Liver (tissue), 9 donors: ENCODE results near the gene SLC6A12. TPM values are rescaled to one million over a fixed set of nuclear protein-coding genes. Genes with fewer than 3 reads are reported as not detected.

Experiments used
- DNase-seq: peaks from one replicate; pipeline ENCODE4 v3.0.0-alpha.2; 2017; ENCODE audit warnings: low spot score
- H3K27ac ChIP-seq, 2 donors: one replicate each; pipeline ENCODE4 v1.7.0; 2013; ENCODE audit warnings: inconsistent platforms in 2 of 2, low read length in 2 of 2, control low read depth in 1 of 2, low read depth in 1 of 2, mild to moderate bottlenecking in 1 of 2
- H3K27me3 ChIP-seq, 4 donors: one replicate each; pipeline versions ENCODE4 v1.6.1 to v1.7.0; 2013; ENCODE audit warnings: low read length in 3 of 4, inconsistent platforms in 1 of 4, mild to moderate bottlenecking in 1 of 4, moderate library complexity in 1 of 4; ENCODE audit not compliant: control insufficient read depth in 4 of 4, insufficient read depth in 4 of 4
- H3K36me3 ChIP-seq, 4 donors: one replicate each; pipeline versions ENCODE4 v1.6.1 to v1.7.0; 2013; ENCODE audit warnings: low read length in 3 of 4, mild to moderate bottlenecking in 3 of 4, low read depth in 1 of 4, moderate library complexity in 1 of 4; ENCODE audit not compliant: control insufficient read depth in 4 of 4, insufficient read depth in 3 of 4
- H3K4me1 ChIP-seq, 4 donors: one replicate each; pipeline versions ENCODE4 v1.6.1 to v1.7.0; 2013; ENCODE audit warnings: low read length in 3 of 4, mild to moderate bottlenecking in 3 of 4, moderate library complexity in 1 of 4; ENCODE audit not compliant: control insufficient read depth in 4 of 4, insufficient read depth in 4 of 4
- H3K4me3 ChIP-seq, 3 donors: one replicate each; pipeline versions ENCODE4 v1.6.1 to v1.7.0; 2013; ENCODE audit warnings: low read length in 3 of 3, control low read depth in 1 of 3, low read depth in 1 of 3, mild to moderate bottlenecking in 1 of 3
- H3K9ac ChIP-seq, 2 donors: one replicate each; pipeline ENCODE4 v1.7.0; 2013; ENCODE audit warnings: low read length in 2 of 2, mild to moderate bottlenecking in 2 of 2, moderate library complexity in 2 of 2, control low read depth in 1 of 2, low read depth in 1 of 2
- H3K9me3 ChIP-seq, 4 donors: one replicate each; pipeline versions ENCODE4 v1.6.1 to v1.7.0; 2013; ENCODE audit warnings: low read length in 3 of 4; ENCODE audit not compliant: control insufficient read depth in 4 of 4
- ATF3 ChIP-seq: IDR thresholded peaks from 2 replicates; pipeline ENCODE4 v1.6.1; 2016; ENCODE audit warnings: antibody characterized with exemption
- EGR1 ChIP-seq, 2 donors: IDR thresholded peaks; 2 replicates each; pipeline ENCODE4 v1.6.1; 2016 to 2018; ENCODE audit warnings: antibody characterized with exemption in 2 of 2, low read depth in 2 of 2
- FOXA1 ChIP-seq: IDR thresholded peaks from 2 replicates; pipeline ENCODE4 v1.6.1; 2016; ENCODE audit warnings: antibody characterized with exemption
- FOXA2 ChIP-seq: IDR thresholded peaks from 2 replicates; pipeline ENCODE4 v1.6.1; 2016; ENCODE audit warnings: antibody characterized with exemption
- GABPA ChIP-seq, 2 donors: IDR thresholded peaks in 1 of 2; conservative IDR thresholded peaks in 1 of 2; 2 replicates each; pipeline ENCODE4 v1.6.1; 2016; ENCODE audit warnings: antibody characterized with exemption in 2 of 2, mild to moderate bottlenecking in 1 of 2, moderate library complexity in 1 of 2
- HNF4A ChIP-seq, 2 donors: conservative IDR thresholded peaks; 2 replicates each; pipeline ENCODE4 v1.6.1; 2016; ENCODE audit warnings: antibody characterized with exemption in 2 of 2, mild to moderate bottlenecking in 2 of 2
- HNF4G ChIP-seq: IDR thresholded peaks from 2 replicates; pipeline ENCODE4 v1.6.1; 2016; ENCODE audit warnings: antibody characterized with exemption
- JUND ChIP-seq, 2 donors: IDR thresholded peaks; 2 replicates each; pipeline ENCODE4 v1.6.1; 2016; ENCODE audit warnings: antibody characterized with exemption in 2 of 2
- NR2F2 ChIP-seq: IDR thresholded peaks from 2 replicates; pipeline ENCODE4 v1.6.1; 2016; ENCODE audit warnings: antibody characterized with exemption
- RAD21 ChIP-seq, 2 donors: IDR thresholded peaks; 2 replicates each; pipeline ENCODE4 v1.6.1; 2016; ENCODE audit warnings: antibody characterized with exemption in 2 of 2, mild to moderate bottlenecking in 2 of 2
- RXRA ChIP-seq, 2 donors: IDR thresholded peaks; 2 replicates each; pipeline ENCODE4 v1.6.1; 2017 to 2018; ENCODE audit warnings: antibody characterized with exemption in 2 of 2, mild to moderate bottlenecking in 1 of 2
- SP1 ChIP-seq: IDR thresholded peaks from 2 replicates; pipeline ENCODE4 v1.6.1; 2018; ENCODE audit warnings: antibody characterized with exemption, mild to moderate bottlenecking
- TAF1 ChIP-seq: conservative IDR thresholded peaks from 2 replicates; pipeline ENCODE4 v1.6.1; 2016; ENCODE audit warnings: antibody characterized with exemption, mild to moderate bottlenecking
- YY1 ChIP-seq: IDR thresholded peaks from 2 replicates; pipeline ENCODE4 v1.6.1; 2016; ENCODE audit warnings: antibody characterized with exemption, mild to moderate bottlenecking
- WGBS: extraction: QIAGEN DNeasy Blood & Tissue Kit; methylation state at CpG from one replicate; pipeline ENCODE4 v1.1.7; 2013; 5-methylcytosine and 5-hydroxymethylcytosine counted together
- polyA plus RNA-seq, 2 donors: library from polyadenylated mRNA; stranded (reverse) in 1 of 2; unstranded in 1 of 2; fragments of 200-250 nt in 1 of 2; fragments of >200 nt in 1 of 2; fragmentation: Nextera tagmentation in 1 of 2; extraction: Ambion mirVana in 1 of 2; gene quantifications; one replicate each; pipeline versions ENCODE4 v1.2.1 to v1.2.3, GENCODE V29; 2013 to 2015
- total RNA-seq, 2 donors: library from RNA; depleted of rRNA; stranded (reverse); fragments of >200 nt; gene quantifications; one replicate each; pipeline ENCODE4 v1.2.3, GENCODE V29; 2014
- TF ChIP-seq, protein P1 (sequence below): IDR thresholded peaks from 2 replicates; pipeline ENCODE4 v1.6.1; 2016; ENCODE audit warnings: antibody characterized with exemption
- TF ChIP-seq, protein P2 (sequence below): IDR thresholded peaks from 2 replicates; pipeline ENCODE4 v1.6.1; 2016; ENCODE audit warnings: antibody characterized with exemption
- TF ChIP-seq, protein P3 (sequence below): fragments of 150-350 bp; IDR thresholded peaks from 2 replicates; pipeline ENCODE4 v1.5.1; 2017; ENCODE audit warnings: improper control_type of control experiment, low read depth, low read length; ENCODE audit not compliant: missing input control
- TF ChIP-seq, protein P4 (sequence below): IDR thresholded peaks from 2 replicates; pipeline ENCODE4 v1.6.1; 2016; ENCODE audit warnings: antibody characterized with exemption, mild to moderate bottlenecking
- donor health status: healthy.
- donor health status: healthy.
- donor health status: healthy.
- donor health status: healthy.
- donor health status: healthy.

The SLC6A12 gene
- total and polyA plus RNA-seq, 4 donors = 18.2 to 30.3 (median 23.2) TPM

GRCh38 chr12:227286-227915 lies 13.4 kb upstream of the SLC6A12 start (continued):
- no peak for TF ChIP-seq HNF4G
- TF ChIP-seq, protein P1, sequence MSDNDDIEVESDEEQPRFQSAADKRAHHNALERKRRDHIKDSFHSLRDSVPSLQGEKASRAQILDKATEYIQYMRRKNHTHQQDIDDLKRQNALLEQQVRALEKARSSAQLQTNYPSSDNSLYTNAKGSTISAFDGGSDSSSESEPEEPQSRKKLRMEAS = no peak
- TF ChIP-seq SP1 = no peak
- TF ChIP-seq RXRA (IDR thresholded peaks at IDR 0.05) = no peak

DNA sequence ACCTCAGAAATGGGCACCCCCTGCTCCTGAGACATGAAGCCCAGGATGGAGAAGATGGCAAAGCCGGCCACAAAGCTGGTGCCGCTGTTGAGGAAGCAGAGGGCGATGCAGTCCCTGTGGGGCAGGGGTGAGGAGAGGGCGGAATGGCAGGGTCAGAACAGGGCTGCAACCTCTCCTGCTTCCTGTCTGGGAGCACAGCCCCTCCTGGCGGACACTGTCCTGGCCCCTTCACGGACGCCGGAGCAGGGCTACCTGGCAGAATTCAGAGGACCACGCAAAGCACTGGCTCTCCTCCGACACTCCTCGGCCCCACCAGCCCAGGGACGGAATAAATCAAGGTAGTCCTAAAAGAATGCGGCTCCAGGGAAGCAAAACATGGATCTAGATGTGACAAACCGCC lies 12.4 kb upstream of the SLC6A12 start:
- Histone ChIP-seq H3K27me3 (no peaks in the 10 kb centered on the region), H3K9ac (no peak overlapping the region), H3K27ac (no peak overlapping the region), H3K36me3 (peaks cover 0 to 50% (median 35%) of the 10 kb centered on the region in 4 donors), H3K9me3 (no peaks in the 10 kb centered on the region), H3K4me3 (no peak overlapping the region), H3K4me1 (peaks cover 0 to 2% (median under 1%) of the 10 kb centered on the region in 4 donors)
- WGBS = 90% methylated on average over 14 of the region's 14 CpGs
- DNase-seq = peak; percentile 30
- TF ChIP-seq JUND (IDR thresholded peaks at IDR 0.05) (no peak), TAF1 (no peak), HNF4G (no peak), YY1 (no peak), EGR1 (IDR thresholded peaks at IDR 0.05; ENCODE audit: low read depth in 2 of 2) (no peak), ATF3 (no peak), GABPA (IDR thresholded peaks at IDR 0.05 in 1 of 2, conservative IDR thresholded peaks at IDR 0.05 in 1 of 2) (no peak), RXRA (IDR thresholded peaks at IDR 0.05) (no peak), RAD21 (IDR thresholded peaks at IDR 0.05) (no peak), FOXA2 (no peak), SP1 (no peak), FOXA1 (no peak), HNF4A (conservative IDR thresholded peaks at IDR 0.05) (no peak), NR2F2 (no peak)
- TF ChIP-seq, protein P2, sequence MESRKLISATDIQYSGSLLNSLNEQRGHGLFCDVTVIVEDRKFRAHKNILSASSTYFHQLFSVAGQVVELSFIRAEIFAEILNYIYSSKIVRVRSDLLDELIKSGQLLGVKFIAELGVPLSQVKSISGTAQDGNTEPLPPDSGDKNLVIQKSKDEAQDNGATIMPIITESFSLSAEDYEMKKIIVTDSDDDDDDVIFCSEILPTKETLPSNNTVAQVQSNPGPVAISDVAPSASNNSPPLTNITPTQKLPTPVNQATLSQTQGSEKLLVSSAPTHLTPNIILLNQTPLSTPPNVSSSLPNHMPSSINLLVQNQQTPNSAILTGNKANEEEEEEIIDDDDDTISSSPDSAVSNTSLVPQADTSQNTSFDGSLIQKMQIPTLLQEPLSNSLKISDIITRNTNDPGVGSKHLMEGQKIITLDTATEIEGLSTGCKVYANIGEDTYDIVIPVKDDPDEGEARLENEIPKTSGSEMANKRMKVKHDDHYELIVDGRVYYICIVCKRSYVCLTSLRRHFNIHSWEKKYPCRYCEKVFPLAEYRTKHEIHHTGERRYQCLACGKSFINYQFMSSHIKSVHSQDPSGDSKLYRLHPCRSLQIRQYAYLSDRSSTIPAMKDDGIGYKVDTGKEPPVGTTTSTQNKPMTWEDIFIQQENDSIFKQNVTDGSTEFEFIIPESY = no peak
- TF ChIP-seq, protein P1 = no peak
- TF ChIP-seq, protein P3, sequence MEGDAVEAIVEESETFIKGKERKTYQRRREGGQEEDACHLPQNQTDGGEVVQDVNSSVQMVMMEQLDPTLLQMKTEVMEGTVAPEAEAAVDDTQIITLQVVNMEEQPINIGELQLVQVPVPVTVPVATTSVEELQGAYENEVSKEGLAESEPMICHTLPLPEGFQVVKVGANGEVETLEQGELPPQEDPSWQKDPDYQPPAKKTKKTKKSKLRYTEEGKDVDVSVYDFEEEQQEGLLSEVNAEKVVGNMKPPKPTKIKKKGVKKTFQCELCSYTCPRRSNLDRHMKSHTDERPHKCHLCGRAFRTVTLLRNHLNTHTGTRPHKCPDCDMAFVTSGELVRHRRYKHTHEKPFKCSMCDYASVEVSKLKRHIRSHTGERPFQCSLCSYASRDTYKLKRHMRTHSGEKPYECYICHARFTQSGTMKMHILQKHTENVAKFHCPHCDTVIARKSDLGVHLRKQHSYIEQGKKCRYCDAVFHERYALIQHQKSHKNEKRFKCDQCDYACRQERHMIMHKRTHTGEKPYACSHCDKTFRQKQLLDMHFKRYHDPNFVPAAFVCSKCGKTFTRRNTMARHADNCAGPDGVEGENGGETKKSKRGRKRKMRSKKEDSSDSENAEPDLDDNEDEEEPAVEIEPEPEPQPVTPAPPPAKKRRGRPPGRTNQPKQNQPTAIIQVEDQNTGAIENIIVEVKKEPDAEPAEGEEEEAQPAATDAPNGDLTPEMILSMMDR = no peak
- TF ChIP-seq, protein P4, sequence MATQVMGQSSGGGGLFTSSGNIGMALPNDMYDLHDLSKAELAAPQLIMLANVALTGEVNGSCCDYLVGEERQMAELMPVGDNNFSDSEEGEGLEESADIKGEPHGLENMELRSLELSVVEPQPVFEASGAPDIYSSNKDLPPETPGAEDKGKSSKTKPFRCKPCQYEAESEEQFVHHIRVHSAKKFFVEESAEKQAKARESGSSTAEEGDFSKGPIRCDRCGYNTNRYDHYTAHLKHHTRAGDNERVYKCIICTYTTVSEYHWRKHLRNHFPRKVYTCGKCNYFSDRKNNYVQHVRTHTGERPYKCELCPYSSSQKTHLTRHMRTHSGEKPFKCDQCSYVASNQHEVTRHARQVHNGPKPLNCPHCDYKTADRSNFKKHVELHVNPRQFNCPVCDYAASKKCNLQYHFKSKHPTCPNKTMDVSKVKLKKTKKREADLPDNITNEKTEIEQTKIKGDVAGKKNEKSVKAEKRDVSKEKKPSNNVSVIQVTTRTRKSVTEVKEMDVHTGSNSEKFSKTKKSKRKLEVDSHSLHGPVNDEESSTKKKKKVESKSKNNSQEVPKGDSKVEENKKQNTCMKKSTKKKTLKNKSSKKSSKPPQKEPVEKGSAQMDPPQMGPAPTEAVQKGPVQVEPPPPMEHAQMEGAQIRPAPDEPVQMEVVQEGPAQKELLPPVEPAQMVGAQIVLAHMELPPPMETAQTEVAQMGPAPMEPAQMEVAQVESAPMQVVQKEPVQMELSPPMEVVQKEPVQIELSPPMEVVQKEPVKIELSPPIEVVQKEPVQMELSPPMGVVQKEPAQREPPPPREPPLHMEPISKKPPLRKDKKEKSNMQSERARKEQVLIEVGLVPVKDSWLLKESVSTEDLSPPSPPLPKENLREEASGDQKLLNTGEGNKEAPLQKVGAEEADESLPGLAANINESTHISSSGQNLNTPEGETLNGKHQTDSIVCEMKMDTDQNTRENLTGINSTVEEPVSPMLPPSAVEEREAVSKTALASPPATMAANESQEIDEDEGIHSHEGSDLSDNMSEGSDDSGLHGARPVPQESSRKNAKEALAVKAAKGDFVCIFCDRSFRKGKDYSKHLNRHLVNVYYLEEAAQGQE = no peak
